ENCODE data around the gene FGGY. TPM values are rescaled to one million over a fixed set of nuclear protein-coding genes. Genes with fewer than 3 reads are reported as not detected.
"Not testable (repeated sequence)": the region's sequence is repeated elsewhere in the genome, so short reads cannot be mapped to it uniquely, and the experiment has no call there.

The FGGY gene
- polyA plus RNA-seq, 10 donors: 9.1 to 15.3 (median 12.5) TPM

GRCh38 chr1:59346429-59346828, 49.5 kb downstream of the FGGY start:
- no peak for DNase-seq

DNA sequence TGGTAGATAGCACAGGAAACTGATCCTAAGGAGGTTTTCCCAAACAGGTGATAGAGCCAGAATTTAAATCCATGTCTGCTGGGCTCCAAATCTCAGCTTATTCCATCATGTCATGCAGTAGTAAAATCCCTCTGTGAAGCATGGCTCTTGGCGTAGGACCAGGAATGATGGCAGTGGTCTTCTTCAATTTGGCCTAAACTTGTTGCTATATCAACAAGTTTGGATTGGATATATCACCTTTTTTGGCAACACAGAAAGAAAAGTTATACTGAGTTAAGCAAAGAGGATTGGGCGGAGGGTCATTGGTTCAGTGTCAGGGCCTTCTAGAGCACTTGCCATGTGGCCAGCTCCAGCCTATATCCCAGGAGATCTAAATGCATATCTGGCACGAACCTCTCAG, 52.2 kb downstream of the FGGY start:
- DNase-seq: no peak

- DNase-seq: no peak
Observed at GRCh38 chr1:59350521-59350920, 53.6 kb downstream of the FGGY start.

DNA sequence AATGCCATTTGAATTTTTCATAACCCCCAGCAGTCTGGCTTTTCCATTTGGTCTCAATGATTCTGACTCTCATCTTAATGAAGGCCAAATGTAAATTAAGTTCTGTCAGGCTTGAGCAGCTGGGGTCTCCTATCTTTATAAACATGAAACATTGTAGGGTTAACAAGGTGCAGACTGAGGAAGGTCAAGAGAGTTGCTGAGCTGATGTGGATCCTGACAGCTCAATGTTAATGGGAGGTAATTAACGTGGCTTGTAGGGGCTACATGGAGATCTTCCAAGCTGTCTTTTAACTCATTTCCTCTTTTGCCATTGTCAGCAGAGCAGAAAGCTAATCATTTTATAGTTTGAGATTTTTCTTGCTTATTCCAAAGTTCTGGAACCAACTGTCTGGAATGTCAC, 55.2 kb downstream of the FGGY start:
- DNase-seq: no peak

GRCh38 chr1:59353453-59353852, 56.6 kb downstream of the FGGY start:
- DNase-seq: no peak

- not testable (repeated sequence) for DNase-seq
Observed at GRCh38 chr1:59354239-59354638, 57.3 kb downstream of the FGGY start.

DNA sequence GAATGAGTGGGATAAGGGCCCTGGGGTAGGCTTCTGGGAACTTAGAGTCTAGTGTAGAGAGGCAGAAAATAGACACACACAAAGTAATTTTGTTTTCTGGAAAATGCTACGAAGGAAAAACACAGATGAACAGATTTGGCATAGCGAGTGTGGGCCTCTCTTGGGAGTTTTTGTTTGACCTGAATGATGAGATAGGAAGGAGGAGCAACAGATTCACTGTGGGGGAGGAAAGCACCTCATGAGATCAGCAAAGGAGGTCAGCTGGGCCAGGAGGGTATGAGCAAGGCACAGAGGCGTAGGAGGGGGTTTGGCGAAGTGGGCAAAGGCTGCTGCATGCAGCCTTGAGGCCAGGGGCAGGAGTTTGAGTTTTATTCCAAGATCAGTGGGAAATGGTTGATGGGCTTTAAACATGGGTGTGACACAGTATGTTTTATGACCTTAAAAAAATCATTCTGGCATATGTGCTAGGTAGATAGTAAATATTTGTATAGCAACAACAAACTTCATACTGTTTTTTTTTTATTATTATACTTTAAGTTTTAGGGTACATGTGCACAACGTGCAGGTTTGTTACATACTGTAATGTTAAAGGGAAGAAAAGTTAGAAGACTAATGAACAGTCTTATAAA, 57.9 kb downstream of the FGGY start:
- peak in 2 of 3 donors; percentile 34 to 73 for DNase-seq

GRCh38 chr1:59355361-59355760, 58.5 kb downstream of the FGGY start:
- DNase-seq: peak in 1 of 3 donors; percentile 44

DNA sequence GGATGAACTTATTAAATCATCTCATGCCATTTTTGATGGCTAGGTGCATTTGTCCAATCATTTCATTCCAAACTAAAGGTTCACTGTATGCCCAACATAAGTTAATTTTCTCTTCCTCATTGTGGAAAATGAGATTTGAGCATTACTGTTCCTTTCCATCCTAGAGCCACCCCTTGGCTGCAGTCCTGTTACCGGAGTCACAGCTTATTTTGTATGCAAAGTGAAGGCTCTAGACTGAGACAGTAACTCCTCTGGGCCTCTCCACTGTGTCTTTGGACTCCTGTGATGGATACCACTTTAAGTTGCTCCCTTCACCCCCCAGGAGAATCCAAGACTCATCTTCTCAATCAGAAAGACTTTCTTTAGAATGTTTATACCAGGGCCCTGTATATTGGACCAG, 59.7 kb downstream of the FGGY start:
- peak in 1 of 3 donors; percentile 55 for DNase-seq

DNA sequence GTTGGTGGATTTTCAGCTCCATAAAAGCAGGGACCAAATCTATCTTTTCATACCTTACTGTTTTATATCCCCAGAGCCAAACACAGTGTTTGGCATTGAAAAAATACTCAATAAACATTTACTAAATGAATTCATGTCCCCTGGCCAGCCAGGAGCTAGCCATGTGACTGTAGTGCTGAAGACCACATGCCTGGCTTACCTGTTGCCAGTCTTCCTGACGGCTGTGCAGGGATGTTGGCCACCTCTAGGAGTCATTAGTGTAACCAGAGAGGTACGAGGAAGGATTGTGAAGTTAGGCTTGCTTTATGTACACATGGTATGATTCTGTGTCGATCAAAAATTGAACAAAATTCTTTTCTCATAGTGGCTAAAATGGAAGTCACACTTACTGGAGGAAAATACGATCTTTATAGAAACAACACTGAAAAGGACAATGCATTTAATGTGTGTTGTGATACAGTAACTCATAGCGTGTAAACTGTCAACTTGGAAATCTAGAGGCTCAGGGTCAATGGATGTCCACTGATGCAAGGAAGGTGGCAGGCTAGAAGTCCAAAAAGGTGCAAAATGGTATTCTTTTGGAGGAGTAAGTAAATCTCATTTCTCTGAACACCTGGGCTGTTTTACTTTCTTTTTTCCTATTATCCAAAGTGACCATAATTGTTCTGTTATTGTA, 60.9 kb downstream of the FGGY start:
- no peak for DNase-seq

- DNase-seq: no peak
Observed at GRCh38 chr1:59359325-59359724, 62.4 kb downstream of the FGGY start.

GRCh38 chr1:59360170-59360569, 63.3 kb downstream of the FGGY start:
- peak in 1 of 3 donors; percentile 33 for DNase-seq

DNA sequence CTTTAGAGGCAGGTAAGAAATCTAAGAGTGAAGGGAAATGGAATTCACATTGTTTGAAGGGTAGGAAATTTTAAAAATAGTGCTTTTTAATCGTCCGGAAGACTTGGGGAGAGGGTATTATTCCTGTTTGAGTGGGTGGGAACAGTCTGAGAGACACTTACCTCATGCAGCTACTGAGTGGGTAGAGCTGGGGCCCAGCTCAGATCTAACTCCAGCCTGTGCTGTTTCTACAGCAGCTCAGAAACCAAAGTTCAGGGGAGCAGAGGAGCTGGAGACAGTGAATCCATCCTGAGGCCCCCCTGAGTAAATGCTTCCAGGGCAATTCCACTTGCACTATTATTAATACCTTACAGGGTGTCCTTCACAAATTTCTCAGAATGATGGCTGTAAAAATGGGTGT, 63.8 kb downstream of the FGGY start:
- DNase-seq: no peak

GRCh38 chr1:59361766-59362165, 64.9 kb downstream of the FGGY start:
- DNase-seq: no peak

DNA sequence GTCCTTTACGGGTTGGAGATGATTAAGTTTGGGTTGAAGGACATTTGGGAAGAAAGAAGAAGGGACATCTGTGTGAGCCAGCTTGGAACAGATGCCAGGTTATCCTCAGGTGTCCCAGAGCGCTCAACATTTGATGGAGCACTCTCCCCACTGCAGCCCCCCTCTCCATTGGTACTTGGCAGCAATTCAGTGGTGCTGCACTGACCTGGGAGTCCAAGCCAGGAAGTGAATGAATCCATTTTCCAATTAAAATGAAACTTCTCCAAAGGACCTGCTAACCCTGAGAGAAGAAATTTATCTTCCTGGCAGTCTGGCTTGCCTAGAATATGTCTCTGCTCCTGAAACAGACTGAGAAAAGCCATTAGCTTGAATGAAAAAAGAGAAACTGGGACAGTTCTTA, 67.1 kb downstream of the FGGY start:
- DNase-seq: no peak

DNA sequence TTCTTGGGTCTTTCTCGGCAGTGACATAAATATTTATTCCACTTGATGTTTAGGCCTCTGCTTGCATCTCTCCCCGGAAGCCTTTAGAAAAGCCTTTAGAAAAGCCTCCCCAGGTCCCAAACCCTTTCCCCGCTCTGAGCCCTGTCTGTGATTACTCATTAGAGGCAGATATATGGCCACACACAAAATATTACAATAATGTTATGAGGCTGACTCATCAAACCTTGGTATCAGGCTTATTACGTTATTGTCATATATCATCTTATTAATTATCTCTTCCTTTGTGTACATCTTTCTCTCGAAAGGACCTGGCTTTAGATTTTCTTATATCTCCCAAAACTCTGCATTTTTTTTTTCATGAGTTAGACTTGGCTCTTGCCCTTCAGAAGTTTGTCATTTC, 69.5 kb downstream of the FGGY start:
- peak in 1 of 3 donors; percentile 30 for DNase-seq

GRCh38 chr1:59367301-59368007, 70.6 kb downstream of the FGGY start:
- DNase-seq: peak; percentile 67 to 89 (median 87)

DNA sequence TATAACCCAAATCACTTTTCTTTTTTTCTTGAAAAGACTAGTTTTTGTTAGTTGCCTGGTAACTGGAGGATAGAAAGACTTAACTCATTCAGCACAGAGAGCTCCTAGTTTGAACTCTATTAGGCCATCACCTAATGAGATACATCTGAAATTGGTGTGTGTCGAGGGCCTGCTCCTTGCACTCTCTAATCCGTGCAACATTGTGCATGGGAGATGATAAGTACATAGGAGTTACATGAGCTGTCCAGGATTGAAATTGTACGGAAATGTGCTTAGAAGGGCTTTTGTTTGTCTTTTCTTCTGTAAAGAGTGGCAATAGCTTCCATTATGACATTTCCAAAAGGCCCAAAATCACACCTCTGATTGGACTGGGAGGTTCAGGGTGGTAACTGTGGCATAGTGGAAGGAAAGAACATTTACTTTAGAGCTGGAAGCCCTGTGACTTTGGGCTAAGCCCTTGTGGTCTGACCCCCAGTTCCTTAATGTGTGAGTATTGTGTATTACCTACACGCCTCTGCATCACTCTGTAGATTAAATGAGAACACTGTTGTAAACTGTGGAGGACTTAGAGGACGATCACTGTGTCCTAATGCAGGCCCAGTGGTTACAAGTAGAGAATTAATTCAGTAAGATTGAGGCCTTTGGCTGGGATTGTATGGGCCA, 71.2 kb downstream of the FGGY start:
- no peak for DNase-seq

DNA sequence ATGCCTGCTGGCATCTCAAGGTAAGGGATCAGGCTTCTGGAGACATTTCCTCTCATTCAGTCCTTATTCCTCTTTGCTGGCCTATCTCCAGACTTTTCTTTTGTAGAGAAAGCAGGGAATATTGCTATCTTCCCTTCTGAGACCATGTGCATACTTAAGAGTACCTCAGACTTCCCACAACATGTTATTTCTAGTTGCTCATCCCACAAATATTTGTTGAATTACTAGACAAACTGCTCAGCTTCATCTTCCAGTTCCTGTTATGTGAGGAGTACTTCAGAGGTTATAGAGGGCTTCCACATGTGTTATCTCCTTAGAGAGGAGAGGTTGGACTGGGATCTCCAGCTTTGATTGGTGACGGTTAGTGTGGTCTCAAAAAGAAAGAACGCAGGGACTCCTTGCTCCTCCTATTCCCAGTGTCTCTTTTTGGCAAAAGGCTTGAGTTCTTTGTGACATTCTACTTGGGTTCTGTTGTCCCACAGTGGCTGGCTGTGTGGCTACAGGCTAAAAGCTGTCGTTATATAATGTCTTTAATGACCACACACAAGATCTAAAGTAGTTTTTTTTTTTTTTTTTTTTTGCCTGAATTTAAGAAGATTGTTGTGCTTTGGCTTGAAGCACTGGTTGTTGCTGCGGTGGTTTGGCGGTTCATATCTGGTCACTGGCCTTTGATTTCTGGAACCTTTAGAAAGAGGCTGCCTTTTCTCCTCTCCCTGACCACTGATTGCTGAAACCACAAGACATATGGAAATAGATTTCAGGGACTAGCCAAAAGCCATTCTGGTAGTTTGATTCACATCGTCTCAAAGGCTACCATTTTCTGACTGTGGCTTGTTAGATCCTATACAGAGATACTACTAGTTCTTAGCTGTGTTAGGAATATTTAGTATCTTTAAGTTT, 78.7 kb downstream of the FGGY start:
- DNase-seq: peak; percentile 41 to 98 (median 62)

DNA sequence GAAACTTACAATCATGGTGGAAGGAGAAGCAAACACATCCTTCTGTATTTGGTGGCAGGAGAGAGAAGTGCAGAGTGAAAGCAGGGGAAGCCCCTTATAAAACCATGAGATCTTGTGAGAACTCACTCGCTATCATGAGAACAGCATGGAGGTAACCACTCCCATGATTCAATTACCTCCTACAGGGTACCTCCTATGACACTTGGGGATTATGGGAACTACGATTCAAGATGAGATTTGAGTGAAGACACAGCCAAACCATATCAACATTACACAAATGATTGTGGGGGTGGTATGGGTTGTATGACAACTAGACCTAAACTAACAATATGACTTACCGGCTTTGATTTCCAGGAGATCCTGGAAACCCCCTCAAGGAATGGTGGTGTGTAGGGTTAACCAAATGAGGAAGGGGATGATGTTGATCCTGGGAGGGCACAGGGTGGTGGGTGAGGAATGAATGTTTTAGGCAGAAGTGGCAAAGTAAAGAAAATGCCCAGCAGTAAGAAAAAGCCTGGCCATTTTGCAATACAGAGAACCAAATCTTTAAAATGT, 80.5 kb downstream of the FGGY start:
- no peak for DNase-seq

Data from muscle of back (tissue), 11 donors.